Fibroblast of the aortic adventitia (primary cell): ENCODE results near the gene DYNC1I1. TPM values are rescaled to one million over a fixed set of nuclear protein-coding genes. Genes with fewer than 3 reads are reported as not detected.

Source experiments
- DNase-seq: peaks from one replicate; pipeline ENCODE4 v3.0.0-alpha.2; 2010; ENCODE audit warnings: low read depth
- H3K4me3 ChIP-seq: 2 replicates; pipeline ENCODE4 v1.5.1; 2011; ENCODE audit warnings: low read depth, mild to moderate bottlenecking, control low read depth, low read length, moderate library complexity
- CTCF ChIP-seq: IDR thresholded peaks from 2 replicates; pipeline ENCODE4 v1.5.1; 2011; ENCODE audit warnings: mild to moderate bottlenecking, low read length, control low read depth, inconsistent platforms; ENCODE audit not compliant: insufficient read depth
- total RNA-seq: library from RNA; depleted of rRNA; stranded (reverse); fragments of >200 nt; gene quantifications from 2 replicates; pipeline ENCODE4 v1.2.3, GENCODE V29; 2012; ENCODE audit warnings: low replicate concordance

The DYNC1I1 gene
- total RNA-seq, 1 donor: 0.54 TPM

- no peak overlapping the region for H3K4me3 ChIP-seq
- no peak for DNase-seq
- no peak for TF ChIP-seq CTCF
These were observed 127.7 kb downstream of the DYNC1I1 start for GRCh38 chr7:95899919-95900513.

GRCh38 chr7:95901006-95901405 is 128.7 kb downstream of the DYNC1I1 start:
- no peak for TF ChIP-seq CTCF
- no peak for DNase-seq
- no peak overlapping the region for H3K4me3 ChIP-seq

GRCh38 chr7:95904099-95904498 is 131.7 kb downstream of the DYNC1I1 start:
- no peak for DNase-seq
- no peak for TF ChIP-seq CTCF

GRCh38 chr7:95905167-95905566 is 132.8 kb downstream of the DYNC1I1 start:
- no peak for TF ChIP-seq CTCF
- no peak overlapping the region for H3K4me3 ChIP-seq
- peak; percentile 2 for DNase-seq

More at GRCh38 chr7:95904099-95904498, 131.7 kb downstream of the DYNC1I1 start:
- H3K4me3 ChIP-seq: no peak overlapping the region

- no peak for TF ChIP-seq CTCF
- H3K4me3 ChIP-seq: no peak overlapping the region
- DNase-seq: no peak
These were observed 134.5 kb downstream of the DYNC1I1 start for GRCh38 chr7:95906851-95907250.

GRCh38 chr7:95907337-95907736 is 135.0 kb downstream of the DYNC1I1 start:
- no peak for TF ChIP-seq CTCF
- no peak for DNase-seq
- no peak overlapping the region for H3K4me3 ChIP-seq

GRCh38 chr7:95908499-95908898 is 136.1 kb downstream of the DYNC1I1 start:
- no peak overlapping the region for H3K4me3 ChIP-seq
- DNase-seq: no peak
- no peak for TF ChIP-seq CTCF
